Measurements from ENCODE around the gene HDGFL3. TPM values are rescaled to one million over a fixed set of nuclear protein-coding genes. Genes with fewer than 3 reads are reported as not detected.
A peak's percentile ranks its signal among the peaks of the same experiment; 100 is the strongest.

HDGFL3 gene
- total and polyA plus RNA-seq, 4 donors: 7.3 to 41.0 (median 19.7) TPM

- 1 to 2% methylated on average over 25 of the region's 25 CpGs for WGBS, 2 donors
- Histone ChIP-seq H3K9me3 (ENCODE audit: control insufficient read depth in 4 of 4, insufficient read depth in 3 of 4, low read length in 3 of 4) (no peaks in the 10 kb centered on the region), H3K27ac (ENCODE audit: low read depth in 1 of 2, low read length in 1 of 2) (peak overlapping the region; percentile 85 to 98), H3K27me3 (ENCODE audit: control insufficient read depth in 3 of 3, insufficient read depth in 3 of 3, low read length in 2 of 3) (no peaks in the 10 kb centered on the region), H3K9ac (ENCODE audit: insufficient read depth in 1 of 2, low read length in 2 of 2) (peak overlapping the region; percentile 74 to 76), H3K4me1 (ENCODE audit: control insufficient read depth in 5 of 5, insufficient read depth in 5 of 5, low read length in 5 of 5) (peaks cover 0 to 32% (median 4%) of the 10 kb centered on the region in 5 donors), H3K36me3 (ENCODE audit: control insufficient read depth in 4 of 4, insufficient read depth in 4 of 4, low read length in 4 of 4) (no peaks in the 10 kb centered on the region), H3K4me3 (peak overlapping the region; percentile 88)
- TF ChIP-seq CTCF (IDR thresholded peaks at IDR 0.05; ENCODE audit: control extremely low read depth, extremely low read depth): no peak
- ATAC-seq (ENCODE audit: insufficient read depth, low FRiP score) (no peak), DNase-seq (peak; percentile 39 to 51 (median 40))
Measured at GRCh38 chr15:83206526-83207008, 1.1 kb downstream of the HDGFL3 start.

GRCh38 chr15:83205725-83206324 lies 1.8 kb downstream of the HDGFL3 start:
- DNase-seq (peak in 2 of 3 donors; percentile 65 to 68), ATAC-seq (ENCODE audit: insufficient read depth, low FRiP score) (no peak)
- 47 to 57% methylated on average over 4 of the region's 4 CpGs for WGBS, 2 donors
- Histone ChIP-seq H3K27me3 (ENCODE audit: control insufficient read depth in 3 of 3, insufficient read depth in 3 of 3, low read length in 2 of 3) (no peaks in the 10 kb centered on the region), H3K27ac (ENCODE audit: low read depth in 1 of 2, low read length in 1 of 2) (no peak overlapping the region), H3K4me3 (no peak overlapping the region), H3K4me1 (ENCODE audit: control insufficient read depth in 5 of 5, insufficient read depth in 5 of 5, low read length in 5 of 5) (peaks cover 0 to 32% (median 4%) of the 10 kb centered on the region in 5 donors), H3K9ac (ENCODE audit: insufficient read depth in 1 of 2, low read length in 2 of 2) (peak overlapping the region; percentile 74 to 76), H3K36me3 (ENCODE audit: control insufficient read depth in 4 of 4, insufficient read depth in 4 of 4, low read length in 4 of 4) (no peaks in the 10 kb centered on the region), H3K9me3 (ENCODE audit: control insufficient read depth in 4 of 4, insufficient read depth in 3 of 4, low read length in 3 of 4) (no peaks in the 10 kb centered on the region)
- TF ChIP-seq CTCF (IDR thresholded peaks at IDR 0.05; ENCODE audit: control extremely low read depth, extremely low read depth): no peak

- Histone ChIP-seq H3K4me1 (ENCODE audit: control insufficient read depth in 5 of 5, insufficient read depth in 5 of 5, low read length in 5 of 5) (peaks cover 0 to 32% (median 4%) of the 10 kb centered on the region in 5 donors), H3K9ac (ENCODE audit: insufficient read depth in 1 of 2, low read length in 2 of 2) (no peak overlapping the region), H3K36me3 (ENCODE audit: control insufficient read depth in 4 of 4, insufficient read depth in 4 of 4, low read length in 4 of 4) (no peaks in the 10 kb centered on the region), H3K27me3 (ENCODE audit: control insufficient read depth in 3 of 3, insufficient read depth in 3 of 3, low read length in 2 of 3) (no peaks in the 10 kb centered on the region), H3K27ac (ENCODE audit: low read depth in 1 of 2, low read length in 1 of 2) (no peak overlapping the region), H3K9me3 (ENCODE audit: control insufficient read depth in 4 of 4, insufficient read depth in 3 of 4, low read length in 3 of 4) (no peaks in the 10 kb centered on the region), H3K4me3 (no peak overlapping the region)
- WGBS, 2 donors: 73 to 77% methylated on average over 3 of the region's 3 CpGs
- no peak for DNase-seq
- no peak for TF ChIP-seq CTCF (IDR thresholded peaks at IDR 0.05; ENCODE audit: control extremely low read depth, extremely low read depth)
- ATAC-seq (ENCODE audit: insufficient read depth, low FRiP score): no peak
Measured at GRCh38 chr15:83204697-83205096, 2.9 kb downstream of the HDGFL3 start.

Measured in lung (tissue), 12 donors.